WTC11 (cell line): ENCODE results near the gene TBC1D1. TPM values are rescaled to one million over a fixed set of nuclear protein-coding genes. Genes with fewer than 3 reads are reported as not detected.

Source experiments
- ATAC-seq: fragments of 200-7000 bp; cut with Tn5 transposase; 2 replicates; pipeline ENCODE4 v1.10.0; 2021; ENCODE audit warnings: mild to moderate bottlenecking, moderate library complexity
- CTCF ChIA-PET: fragments of 300-600 bp; sonication (Branson Sonifier 250); formaldehyde crosslinking; loops from one replicate; lab custom pipeline; 2021; ENCODE audit warnings: antibody characterized with exemption; lab: Charles Lee
- POLR2A ChIA-PET: fragments of 350-600 bp; sonication (Branson Sonifier 250); formaldehyde crosslinking; loops from one replicate; lab custom pipeline; 2021; ENCODE audit warnings: antibody characterized with exemption; lab: Charles Lee
- DNase-seq: peaks from one replicate; pipeline ENCODE4 v3.0.0; 2021; ENCODE audit warnings: low spot score
- H3K27ac Mint-ChIP-seq: 2 replicates; pipeline ENCODE4 v1.8.0; 2021; ENCODE audit warnings: mixed read lengths
- H3K27me3 Mint-ChIP-seq: 2 replicates; pipeline ENCODE4 v1.8.0; 2021; ENCODE audit warnings: low read depth, mild to moderate bottlenecking, moderate library complexity, mixed read lengths
- H3K36me3 Mint-ChIP-seq: 2 replicates; pipeline ENCODE4 v1.8.0; 2021; ENCODE audit warnings: mixed read lengths
- H3K4me1 Mint-ChIP-seq: 2 replicates; pipeline ENCODE4 v1.8.0; 2022; ENCODE audit warnings: mixed read lengths
- H3K4me3 Mint-ChIP-seq: 2 replicates; pipeline ENCODE4 v1.8.0; 2021; ENCODE audit warnings: mild to moderate bottlenecking, moderate library complexity, mixed read lengths
- H3K9me3 Mint-ChIP-seq: 2 replicates; pipeline ENCODE4 v1.8.0; 2021; ENCODE audit warnings: mixed read lengths
- CBFB ChIP-seq: sonication (generic); formaldehyde crosslinking; IDR thresholded peaks from 2 replicates; pipeline ENCODE4 v1.8.1; 2022; ENCODE audit warnings: mild to moderate bottlenecking, low read depth, missing genetic modification reagents
- ESRRA ChIP-seq: sonication (generic); formaldehyde crosslinking; IDR thresholded peaks from 2 replicates; pipeline ENCODE4 v1.8.1; 2022; ENCODE audit warnings: mild to moderate bottlenecking, missing genetic modification reagents, borderline replicate concordance
- FOXJ3 ChIP-seq: sonication (generic); formaldehyde crosslinking; IDR thresholded peaks from 2 replicates; pipeline ENCODE4 v1.9.0; 2021; ENCODE audit warnings: missing genetic modification reagents, mild to moderate bottlenecking, borderline replicate concordance
- GABPB1 ChIP-seq: sonication (generic); formaldehyde crosslinking; IDR thresholded peaks from 2 replicates; pipeline ENCODE4 v1.8.1; 2023; ENCODE audit warnings: mild to moderate bottlenecking, missing genetic modification reagents
- GRHL2 ChIP-seq: fragments of 250-450 bp; sonication (Bioruptor Pico); IDR thresholded peaks from 2 replicates; pipeline ENCODE4 v1.8.0; 2022; ENCODE audit warnings: mild to moderate bottlenecking, moderate library complexity; ENCODE audit not compliant: insufficient replicate concordance, severe bottlenecking
- GTF2I ChIP-seq: fragments of 250-450 bp; sonication (Bioruptor Pico); conservative IDR thresholded peaks from 2 replicates; pipeline ENCODE4 v1.4.0; 2021; ENCODE audit warnings: mild to moderate bottlenecking
- NR2C2 ChIP-seq: sonication (generic); formaldehyde crosslinking; IDR thresholded peaks from 2 replicates; pipeline ENCODE4 v1.8.0; 2022; ENCODE audit warnings: mild to moderate bottlenecking, missing genetic modification reagents
- NR3C1 ChIP-seq: sonication (generic); formaldehyde crosslinking; conservative IDR thresholded peaks from 2 replicates; pipeline ENCODE4 v1.8.1; 2023; ENCODE audit warnings: low read depth, mild to moderate bottlenecking, missing genetic modification reagents
- RELA ChIP-seq: sonication (generic); formaldehyde crosslinking; IDR thresholded peaks from 2 replicates; pipeline ENCODE4 v1.8.1; 2022; ENCODE audit warnings: missing genetic modification reagents, mild to moderate bottlenecking, borderline replicate concordance
- SP1 ChIP-seq: sonication (generic); formaldehyde crosslinking; conservative IDR thresholded peaks from 2 replicates; pipeline ENCODE4 v1.8.1; 2022; ENCODE audit warnings: missing genetic modification reagents
- ZBTB21 ChIP-seq: sonication (generic); formaldehyde crosslinking; IDR thresholded peaks from 2 replicates; pipeline ENCODE4 v1.8.1; 2023; ENCODE audit warnings: mild to moderate bottlenecking, missing genetic modification reagents, borderline replicate concordance
- ZNF121 ChIP-seq: sonication (generic); formaldehyde crosslinking; IDR thresholded peaks from 2 replicates; pipeline ENCODE4 v1.8.0; 2023; ENCODE audit warnings: missing genetic modification reagents
- ZNF219 ChIP-seq: sonication (generic); formaldehyde crosslinking; IDR thresholded peaks from 2 replicates; pipeline ENCODE4 v1.8.0; 2023; ENCODE audit warnings: missing genetic modification reagents, mild to moderate bottlenecking, borderline replicate concordance
- ZNF416 ChIP-seq: fragments of 250-450 bp; sonication (Bioruptor Pico); IDR thresholded peaks from 2 replicates; pipeline ENCODE4 v1.9.0; 2021; ENCODE audit warnings: mild to moderate bottlenecking, inconsistent platforms
- ZNF423 ChIP-seq: fragments of 250-450 bp; sonication (Bioruptor Pico); IDR thresholded peaks from 2 replicates; pipeline ENCODE4 v2.1.2; 2022; ENCODE audit warnings: mild to moderate bottlenecking, moderate library complexity
- total RNA-seq: library from RNA; stranded (reverse); gene quantifications from 3 replicates; pipeline ENCODE4 v1.2.3, GENCODE V29; 2021
- TF ChIP-seq, protein P1 (sequence below): fragments of 250-450 bp; sonication (Bioruptor Pico); IDR thresholded peaks from 2 replicates; pipeline ENCODE4 v1.9.0; 2021; ENCODE audit warnings: mild to moderate bottlenecking, borderline replicate concordance
- TF ChIP-seq, protein P2 (sequence below): sonication (generic); formaldehyde crosslinking; IDR thresholded peaks from 2 replicates; pipeline ENCODE4 v1.8.1; 2023; ENCODE audit warnings: mild to moderate bottlenecking, missing genetic modification reagents, moderate library complexity
- TF ChIP-seq, protein P3 (sequence below): sonication (generic); formaldehyde crosslinking; IDR thresholded peaks from 2 replicates; pipeline ENCODE4 v1.8.1; 2022; ENCODE audit warnings: low read depth, missing genetic modification reagents, borderline replicate concordance
- TF ChIP-seq, protein P4 (sequence below): sonication (generic); formaldehyde crosslinking; IDR thresholded peaks from 2 replicates; pipeline ENCODE4 v1.8.0; 2022; ENCODE audit warnings: mild to moderate bottlenecking, missing genetic modification reagents
- TF ChIP-seq, protein P5 (sequence below): sonication (generic); formaldehyde crosslinking; IDR thresholded peaks from 2 replicates; pipeline ENCODE4 v1.8.1; 2023; ENCODE audit warnings: mild to moderate bottlenecking, missing genetic modification reagents

Gene TBC1D1
- total RNA-seq, 1 experiment from 2014 or later = 134 TPM

DNA sequence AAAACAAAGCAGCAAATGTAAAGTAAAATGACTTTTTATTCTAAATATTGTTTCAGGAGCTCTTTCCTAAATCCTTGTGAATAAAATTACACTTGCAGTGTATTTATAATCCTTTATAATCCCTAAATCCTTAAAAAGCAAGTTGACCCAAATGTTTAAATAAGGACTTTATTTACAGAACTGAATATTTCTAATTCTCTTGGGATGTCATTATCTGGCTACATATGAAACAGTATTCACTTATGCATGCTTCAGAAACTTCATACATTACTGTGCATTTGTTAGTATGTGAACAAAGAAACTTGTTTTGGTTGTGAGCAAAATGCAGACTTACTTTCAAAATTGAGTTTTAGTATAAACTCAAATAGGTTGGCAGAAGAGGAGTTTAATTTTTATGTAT, 118.5 kb downstream of the TBC1D1 start:
- Mint-ChIP-seq H3K4me1 (peaks cover 37% of the 10 kb centered on the region), H3K27ac (no peak overlapping the region), H3K9me3 (no peaks in the 10 kb centered on the region), H3K4me3 (no peak overlapping the region), H3K27me3 (no peaks in the 10 kb centered on the region)
- DNase-seq (no peak), ATAC-seq (no peak)
- ChIA-PET POLR2A (no interaction called here), CTCF (no interaction called here)
- TF ChIP-seq NR2C2 (CRISPR knock-in tag) (no peak), GABPB1 (CRISPR knock-in tag) (no peak), ZNF423 (CRISPR knock-in tag) (no peak), ZBTB21 (CRISPR knock-in tag) (no peak), ZNF416 (no peak), GTF2I (CRISPR knock-in tag) (no peak), GRHL2 (CRISPR knock-in tag) (no peak), RELA (CRISPR knock-in tag) (no peak)
- TF ChIP-seq, protein P1, sequence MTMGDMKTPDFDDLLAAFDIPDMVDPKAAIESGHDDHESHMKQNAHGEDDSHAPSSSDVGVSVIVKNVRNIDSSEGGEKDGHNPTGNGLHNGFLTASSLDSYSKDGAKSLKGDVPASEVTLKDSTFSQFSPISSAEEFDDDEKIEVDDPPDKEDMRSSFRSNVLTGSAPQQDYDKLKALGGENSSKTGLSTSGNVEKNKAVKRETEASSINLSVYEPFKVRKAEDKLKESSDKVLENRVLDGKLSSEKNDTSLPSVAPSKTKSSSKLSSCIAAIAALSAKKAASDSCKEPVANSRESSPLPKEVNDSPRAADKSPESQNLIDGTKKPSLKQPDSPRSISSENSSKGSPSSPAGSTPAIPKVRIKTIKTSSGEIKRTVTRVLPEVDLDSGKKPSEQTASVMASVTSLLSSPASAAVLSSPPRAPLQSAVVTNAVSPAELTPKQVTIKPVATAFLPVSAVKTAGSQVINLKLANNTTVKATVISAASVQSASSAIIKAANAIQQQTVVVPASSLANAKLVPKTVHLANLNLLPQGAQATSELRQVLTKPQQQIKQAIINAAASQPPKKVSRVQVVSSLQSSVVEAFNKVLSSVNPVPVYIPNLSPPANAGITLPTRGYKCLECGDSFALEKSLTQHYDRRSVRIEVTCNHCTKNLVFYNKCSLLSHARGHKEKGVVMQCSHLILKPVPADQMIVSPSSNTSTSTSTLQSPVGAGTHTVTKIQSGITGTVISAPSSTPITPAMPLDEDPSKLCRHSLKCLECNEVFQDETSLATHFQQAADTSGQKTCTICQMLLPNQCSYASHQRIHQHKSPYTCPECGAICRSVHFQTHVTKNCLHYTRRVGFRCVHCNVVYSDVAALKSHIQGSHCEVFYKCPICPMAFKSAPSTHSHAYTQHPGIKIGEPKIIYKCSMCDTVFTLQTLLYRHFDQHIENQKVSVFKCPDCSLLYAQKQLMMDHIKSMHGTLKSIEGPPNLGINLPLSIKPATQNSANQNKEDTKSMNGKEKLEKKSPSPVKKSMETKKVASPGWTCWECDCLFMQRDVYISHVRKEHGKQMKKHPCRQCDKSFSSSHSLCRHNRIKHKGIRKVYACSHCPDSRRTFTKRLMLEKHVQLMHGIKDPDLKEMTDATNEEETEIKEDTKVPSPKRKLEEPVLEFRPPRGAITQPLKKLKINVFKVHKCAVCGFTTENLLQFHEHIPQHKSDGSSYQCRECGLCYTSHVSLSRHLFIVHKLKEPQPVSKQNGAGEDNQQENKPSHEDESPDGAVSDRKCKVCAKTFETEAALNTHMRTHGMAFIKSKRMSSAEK (CRISPR knock-in tag) = no peak
- TF ChIP-seq, protein P2, sequence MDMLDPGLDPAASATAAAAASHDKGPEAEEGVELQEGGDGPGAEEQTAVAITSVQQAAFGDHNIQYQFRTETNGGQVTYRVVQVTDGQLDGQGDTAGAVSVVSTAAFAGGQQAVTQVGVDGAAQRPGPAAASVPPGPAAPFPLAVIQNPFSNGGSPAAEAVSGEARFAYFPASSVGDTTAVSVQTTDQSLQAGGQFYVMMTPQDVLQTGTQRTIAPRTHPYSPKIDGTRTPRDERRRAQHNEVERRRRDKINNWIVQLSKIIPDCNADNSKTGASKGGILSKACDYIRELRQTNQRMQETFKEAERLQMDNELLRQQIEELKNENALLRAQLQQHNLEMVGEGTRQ (CRISPR knock-in tag) = no peak
- TF ChIP-seq, protein P3, sequence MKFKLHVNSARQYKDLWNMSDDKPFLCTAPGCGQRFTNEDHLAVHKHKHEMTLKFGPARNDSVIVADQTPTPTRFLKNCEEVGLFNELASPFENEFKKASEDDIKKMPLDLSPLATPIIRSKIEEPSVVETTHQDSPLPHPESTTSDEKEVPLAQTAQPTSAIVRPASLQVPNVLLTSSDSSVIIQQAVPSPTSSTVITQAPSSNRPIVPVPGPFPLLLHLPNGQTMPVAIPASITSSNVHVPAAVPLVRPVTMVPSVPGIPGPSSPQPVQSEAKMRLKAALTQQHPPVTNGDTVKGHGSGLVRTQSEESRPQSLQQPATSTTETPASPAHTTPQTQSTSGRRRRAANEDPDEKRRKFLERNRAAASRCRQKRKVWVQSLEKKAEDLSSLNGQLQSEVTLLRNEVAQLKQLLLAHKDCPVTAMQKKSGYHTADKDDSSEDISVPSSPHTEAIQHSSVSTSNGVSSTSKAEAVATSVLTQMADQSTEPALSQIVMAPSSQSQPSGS (CRISPR knock-in tag) = no peak
- TF ChIP-seq, protein P4, sequence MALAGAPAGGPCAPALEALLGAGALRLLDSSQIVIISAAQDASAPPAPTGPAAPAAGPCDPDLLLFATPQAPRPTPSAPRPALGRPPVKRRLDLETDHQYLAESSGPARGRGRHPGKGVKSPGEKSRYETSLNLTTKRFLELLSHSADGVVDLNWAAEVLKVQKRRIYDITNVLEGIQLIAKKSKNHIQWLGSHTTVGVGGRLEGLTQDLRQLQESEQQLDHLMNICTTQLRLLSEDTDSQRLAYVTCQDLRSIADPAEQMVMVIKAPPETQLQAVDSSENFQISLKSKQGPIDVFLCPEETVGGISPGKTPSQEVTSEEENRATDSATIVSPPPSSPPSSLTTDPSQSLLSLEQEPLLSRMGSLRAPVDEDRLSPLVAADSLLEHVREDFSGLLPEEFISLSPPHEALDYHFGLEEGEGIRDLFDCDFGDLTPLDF (CRISPR knock-in tag) = no peak
- TF ChIP-seq, protein P5, sequence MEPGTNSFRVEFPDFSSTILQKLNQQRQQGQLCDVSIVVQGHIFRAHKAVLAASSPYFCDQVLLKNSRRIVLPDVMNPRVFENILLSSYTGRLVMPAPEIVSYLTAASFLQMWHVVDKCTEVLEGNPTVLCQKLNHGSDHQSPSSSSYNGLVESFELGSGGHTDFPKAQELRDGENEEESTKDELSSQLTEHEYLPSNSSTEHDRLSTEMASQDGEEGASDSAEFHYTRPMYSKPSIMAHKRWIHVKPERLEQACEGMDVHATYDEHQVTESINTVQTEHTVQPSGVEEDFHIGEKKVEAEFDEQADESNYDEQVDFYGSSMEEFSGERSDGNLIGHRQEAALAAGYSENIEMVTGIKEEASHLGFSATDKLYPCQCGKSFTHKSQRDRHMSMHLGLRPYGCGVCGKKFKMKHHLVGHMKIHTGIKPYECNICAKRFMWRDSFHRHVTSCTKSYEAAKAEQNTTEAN (CRISPR knock-in tag) = no peak
- TF ChIP-seq, all 79 proteins: peak for 0
- no peaks in the 10 kb centered on the region for H3K36me3 Mint-ChIP-seq

DNA sequence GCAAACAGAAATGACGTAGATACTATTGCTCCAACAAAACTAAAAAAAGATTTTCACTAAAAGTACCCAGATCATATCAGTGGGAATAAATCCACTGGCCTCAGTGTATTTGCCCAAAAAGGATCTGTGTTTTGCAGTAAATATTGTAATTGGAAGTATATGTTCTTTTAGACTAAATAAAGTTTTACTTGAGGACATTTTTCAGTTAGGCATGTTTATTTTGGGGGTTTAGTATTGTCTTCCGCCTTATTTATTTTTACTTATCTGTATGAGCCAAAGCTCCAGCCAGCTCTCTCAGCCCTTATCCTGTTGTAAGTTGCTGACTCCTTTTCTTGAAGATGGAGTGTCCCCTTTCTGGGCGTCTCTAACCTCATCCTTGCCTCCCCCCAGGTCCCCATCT, 119.1 kb downstream of the TBC1D1 start:
- H3K4me1 Mint-ChIP-seq = peaks cover 32% of the 10 kb centered on the region
- ATAC-seq = no peak

More for the DNA sequence above, 119.1 kb downstream of the TBC1D1 start:
- no peak overlapping the region for H3K27ac Mint-ChIP-seq
- POLR2A ChIA-PET = no interaction called here
- H3K4me3 Mint-ChIP-seq = no peak overlapping the region
- CTCF ChIA-PET = no interaction called here
- no peaks in the 10 kb centered on the region; the same call in 1 of the 2 replicates for H3K36me3 Mint-ChIP-seq
- no peak for DNase-seq
- TF ChIP-seq CBFB (CRISPR knock-in tag) (no peak), FOXJ3 (no peak), NR3C1 (no peak), SP1 (CRISPR knock-in tag) (no peak), ZNF219 (CRISPR knock-in tag) (no peak), ESRRA (CRISPR knock-in tag) (no peak), ZNF121 (CRISPR knock-in tag) (no peak)
- TF ChIP-seq, all 79 proteins: peak for 0
- no peaks in the 10 kb centered on the region for H3K9me3 Mint-ChIP-seq
- H3K27me3 Mint-ChIP-seq = no peaks in the 10 kb centered on the region
